Lung (tissue), 12 donors: ENCODE results near the gene RIBC2. TPM values are rescaled to one million over a fixed set of nuclear protein-coding genes. Genes with fewer than 3 reads are reported as not detected.

Source experiments
- ATAC-seq: fragments of 200-7000 bp; cut with Tn5 transposase; one replicate; pipeline ENCODE4 v1.9.1; 2020; ENCODE audit warnings: moderate number of reproducible peaks; ENCODE audit not compliant: insufficient read depth, low FRiP score
- DNase-seq, 3 donors: peaks; one replicate each; pipeline ENCODE4 v3.0.0-alpha.2; 2013 to 2017
- H3K27ac ChIP-seq, 2 donors: one replicate each; pipeline ENCODE4 v1.5.1; 2013; ENCODE audit warnings: mild to moderate bottlenecking in 2 of 2, moderate library complexity in 2 of 2, control low read depth in 1 of 2, inconsistent platforms in 1 of 2, low read depth in 1 of 2, low read length in 1 of 2
- H3K27me3 ChIP-seq, 3 donors: one replicate each; pipeline ENCODE4 v1.5.1; 2013; ENCODE audit warnings: low read length in 2 of 3; ENCODE audit not compliant: control insufficient read depth in 3 of 3, insufficient read depth in 3 of 3
- H3K36me3 ChIP-seq, 4 donors: one replicate each; pipeline ENCODE4 v1.5.1; 2013; ENCODE audit warnings: low read length in 4 of 4, mild to moderate bottlenecking in 1 of 4, moderate library complexity in 1 of 4; ENCODE audit not compliant: control insufficient read depth in 4 of 4, insufficient read depth in 4 of 4
- H3K4me1 ChIP-seq, 5 donors: one replicate each; pipeline ENCODE4 v1.5.1; 2013; ENCODE audit warnings: low read length in 5 of 5, mild to moderate bottlenecking in 2 of 5, moderate library complexity in 1 of 5; ENCODE audit not compliant: control insufficient read depth in 5 of 5, insufficient read depth in 5 of 5
- H3K4me3 ChIP-seq: one replicate; pipeline ENCODE4 v1.5.1; 2013; ENCODE audit warnings: mild to moderate bottlenecking, control low read depth, moderate library complexity
- H3K9ac ChIP-seq, 2 donors: one replicate each; pipeline ENCODE4 v1.5.1; 2013; ENCODE audit warnings: low read length in 2 of 2, control low read depth in 1 of 2; ENCODE audit not compliant: insufficient read depth in 1 of 2
- H3K9me3 ChIP-seq, 4 donors: one replicate each; pipeline ENCODE4 v1.5.1; 2013; ENCODE audit warnings: low read length in 3 of 4, mild to moderate bottlenecking in 1 of 4, moderate library complexity in 1 of 4; ENCODE audit not compliant: control insufficient read depth in 4 of 4, insufficient read depth in 3 of 4
- WGBS, 2 donors: extraction: QIAGEN DNeasy Blood & Tissue Kit; methylation state at CpG; one replicate each; pipeline ENCODE4 v1.1.7; 2013; 5-methylcytosine and 5-hydroxymethylcytosine counted together
- polyA plus RNA-seq, 2 donors: library from polyadenylated mRNA; stranded (reverse); fragments of 200-250 nt; gene quantifications; one replicate each; pipeline ENCODE4 v1.2.1, GENCODE V29; 2013
- total RNA-seq, 2 donors: library from RNA; depleted of rRNA in 1 of 2; stranded (reverse); fragments of >200 nt in 1 of 2; gene quantifications; one replicate each; pipeline ENCODE4 v1.2.1, GENCODE V29; 2014 to 2021
- TF ChIP-seq, protein P1 (sequence below): IDR thresholded peaks from 2 replicates; pipeline ENCODE4 v1.5.1; 2012; ENCODE audit warnings: mild to moderate bottlenecking; ENCODE audit errors: control extremely low read depth, extremely low read depth
- donor health status: control.
- donor health status: control.
- donor health status: Bipolar disorder and iron deficiency.
- donor health status: healthy.
- donor health status: DM: yes; HTN: yes; CAD: no.

Gene RIBC2
- total and polyA plus RNA-seq, 4 donors, result 2.8 to 8.1 (median 5.7) TPM

DNA sequence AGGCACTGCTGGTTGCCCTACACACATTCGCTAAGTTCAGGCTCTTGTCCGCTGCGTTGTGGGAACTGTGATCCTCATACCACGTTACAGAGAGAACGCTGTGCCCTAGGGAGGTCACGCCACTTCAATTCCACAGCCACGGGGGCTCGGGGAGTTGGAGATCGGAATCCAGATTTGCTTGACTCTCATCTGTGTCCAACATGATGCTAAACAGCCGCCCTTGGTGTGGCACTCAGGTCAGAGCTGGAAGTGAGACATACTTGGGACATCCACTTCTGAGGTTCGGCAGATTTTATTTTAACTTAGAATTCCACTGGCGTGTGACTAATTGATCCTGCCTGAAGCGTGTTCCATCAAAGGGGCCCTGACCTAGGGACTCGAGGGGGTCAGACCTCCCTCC, 41.7 kb downstream of the RIBC2 start:
- no peak overlapping the region for H3K27ac ChIP-seq
- DNase-seq, result no peak
- no peaks in the 10 kb centered on the region for H3K27me3 ChIP-seq
- 75 to 83% methylated on average over 14 of the region's 14 CpGs for WGBS, 2 donors
- no peak for ATAC-seq
- no peaks in the 10 kb centered on the region for H3K9me3 ChIP-seq
- no peak overlapping the region for H3K4me3 ChIP-seq
- TF ChIP-seq, protein P1, sequence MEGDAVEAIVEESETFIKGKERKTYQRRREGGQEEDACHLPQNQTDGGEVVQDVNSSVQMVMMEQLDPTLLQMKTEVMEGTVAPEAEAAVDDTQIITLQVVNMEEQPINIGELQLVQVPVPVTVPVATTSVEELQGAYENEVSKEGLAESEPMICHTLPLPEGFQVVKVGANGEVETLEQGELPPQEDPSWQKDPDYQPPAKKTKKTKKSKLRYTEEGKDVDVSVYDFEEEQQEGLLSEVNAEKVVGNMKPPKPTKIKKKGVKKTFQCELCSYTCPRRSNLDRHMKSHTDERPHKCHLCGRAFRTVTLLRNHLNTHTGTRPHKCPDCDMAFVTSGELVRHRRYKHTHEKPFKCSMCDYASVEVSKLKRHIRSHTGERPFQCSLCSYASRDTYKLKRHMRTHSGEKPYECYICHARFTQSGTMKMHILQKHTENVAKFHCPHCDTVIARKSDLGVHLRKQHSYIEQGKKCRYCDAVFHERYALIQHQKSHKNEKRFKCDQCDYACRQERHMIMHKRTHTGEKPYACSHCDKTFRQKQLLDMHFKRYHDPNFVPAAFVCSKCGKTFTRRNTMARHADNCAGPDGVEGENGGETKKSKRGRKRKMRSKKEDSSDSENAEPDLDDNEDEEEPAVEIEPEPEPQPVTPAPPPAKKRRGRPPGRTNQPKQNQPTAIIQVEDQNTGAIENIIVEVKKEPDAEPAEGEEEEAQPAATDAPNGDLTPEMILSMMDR, result no peak
- no peak overlapping the region for H3K9ac ChIP-seq
- no peaks in the 10 kb centered on the region for H3K36me3 ChIP-seq
- peaks cover 0 to 45% (median 5%) of the 10 kb centered on the region in 5 donors for H3K4me1 ChIP-seq

DNA sequence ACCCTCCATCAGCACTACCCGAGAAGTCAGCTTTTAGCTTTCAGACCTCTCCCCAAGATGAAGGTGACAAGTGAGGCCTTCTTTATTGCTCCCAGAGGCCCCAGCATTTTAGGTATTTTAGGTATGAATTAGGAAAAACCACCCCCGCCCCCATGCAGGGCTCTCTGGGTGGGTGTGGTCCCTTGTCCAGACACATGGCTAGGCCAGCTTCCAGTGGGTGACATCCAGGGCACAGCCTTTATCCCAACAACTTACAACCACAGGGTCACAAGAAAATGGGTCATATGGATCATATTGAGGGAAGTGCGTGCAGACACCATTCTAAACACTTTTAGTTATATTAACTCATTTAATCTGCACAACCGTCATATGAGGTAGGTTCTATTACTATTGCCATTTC, 42.1 kb downstream of the RIBC2 start:
- WGBS, 2 donors, result 91 to 93% methylated on average over 4 of the region's 4 CpGs
- H3K27ac ChIP-seq, result no peak overlapping the region
- no peak overlapping the region for H3K9ac ChIP-seq
- no peak overlapping the region for H3K4me3 ChIP-seq
- H3K27me3 ChIP-seq, result no peaks in the 10 kb centered on the region
- peaks cover 0 to 45% (median 7%) of the 10 kb centered on the region in 5 donors for H3K4me1 ChIP-seq
- no peaks in the 10 kb centered on the region for H3K9me3 ChIP-seq
- H3K36me3 ChIP-seq, result no peaks in the 10 kb centered on the region
- ATAC-seq, result no peak
- no peak for DNase-seq
- TF ChIP-seq, protein P1, result no peak

DNA sequence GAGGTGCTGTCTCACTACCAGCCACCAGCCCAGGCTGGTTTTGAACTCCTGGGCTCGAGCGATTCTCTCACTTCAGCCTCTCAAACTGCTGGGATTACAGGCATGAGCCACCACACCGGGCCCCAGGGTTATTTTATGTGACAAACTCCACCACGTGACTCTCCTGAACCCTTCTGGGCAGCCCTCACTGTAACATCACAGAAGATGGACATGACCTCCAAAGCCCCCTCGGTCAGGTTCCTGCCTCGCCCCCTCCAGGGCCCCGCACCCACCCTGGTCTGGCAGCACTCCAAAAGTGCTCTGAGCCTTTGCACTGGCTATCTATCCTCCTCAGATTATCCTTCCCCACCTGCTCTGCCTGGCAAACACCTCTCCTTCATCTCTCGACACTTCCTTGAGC, 43.3 kb downstream of the RIBC2 start:
- Histone ChIP-seq H3K36me3 (no peaks in the 10 kb centered on the region), H3K27ac (no peak overlapping the region), H3K4me3 (no peak overlapping the region), H3K9me3 (no peaks in the 10 kb centered on the region), H3K4me1 (peaks cover 0 to 40% (median 11%) of the 10 kb centered on the region in 5 donors), H3K9ac (no peak overlapping the region), H3K27me3 (no peaks in the 10 kb centered on the region)
- TF ChIP-seq, protein P1, result no peak
- WGBS, 2 donors, result 86 to 90% methylated on average over 8 of the region's 8 CpGs
- DNase-seq (no peak), ATAC-seq (no peak)

DNA sequence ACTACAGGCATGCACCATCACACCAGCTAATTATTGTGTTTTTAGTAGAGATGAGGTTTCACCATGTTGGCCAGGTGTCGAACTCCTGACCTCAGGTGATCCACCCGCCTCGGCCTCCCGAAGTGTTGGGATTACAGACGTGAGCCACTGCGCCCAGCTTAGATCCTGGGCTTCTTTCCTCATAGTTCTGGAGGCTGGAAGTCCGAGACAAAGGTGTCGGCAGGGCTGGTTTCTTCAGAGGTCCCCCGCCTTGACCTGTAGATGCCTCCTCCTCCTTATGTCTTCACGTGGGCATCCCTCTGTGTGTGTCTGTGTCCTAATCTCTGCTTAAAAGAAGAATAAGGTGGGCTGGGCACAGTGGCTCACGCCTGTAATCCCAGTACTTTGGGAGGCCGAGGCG, 45.0 kb downstream of the RIBC2 start:
- TF ChIP-seq, protein P1, result no peak
- H3K27me3 ChIP-seq, result no peaks in the 10 kb centered on the region
- H3K9ac ChIP-seq, result no peak overlapping the region
- ATAC-seq (no peak), DNase-seq (no peak)
- no peaks in the 10 kb centered on the region for H3K9me3 ChIP-seq
- peaks cover 0 to 33% (median 7%) of the 10 kb centered on the region in 5 donors for H3K4me1 ChIP-seq
- no peak overlapping the region for H3K4me3 ChIP-seq
- no peaks in the 10 kb centered on the region for H3K36me3 ChIP-seq
- H3K27ac ChIP-seq, result no peak overlapping the region
- WGBS, 2 donors, result 95 to 96% methylated on average over 13 of the region's 13 CpGs
